GM12874 (cell line): Measurements from ENCODE around the gene ELAPOR1.

Experiments
- CTCF ChIP-seq: IDR thresholded peaks from 2 replicates; pipeline ENCODE4 v1.5.1; 2011; ENCODE audit warnings: low read depth, mild to moderate bottlenecking, control low read depth, low read length, moderate library complexity; ENCODE audit not compliant: insufficient read depth

ELAPOR1 gene

GRCh38 chr1:109140392-109140791 is 26.5 kb downstream of the ELAPOR1 start:
- TF ChIP-seq CTCF, result no peak

GRCh38 chr1:109142260-109142659 is 28.3 kb downstream of the ELAPOR1 start:
- no peak for TF ChIP-seq CTCF

- TF ChIP-seq CTCF, result no peak
These were observed 35.2 kb downstream of the ELAPOR1 start for GRCh38 chr1:109148987-109149561.

- no peak for TF ChIP-seq CTCF
These were observed 36.1 kb downstream of the ELAPOR1 start for GRCh38 chr1:109149874-109150601.

- TF ChIP-seq CTCF, result no peak
These were observed 37.5 kb downstream of the ELAPOR1 start for GRCh38 chr1:109151146-109151990.

- TF ChIP-seq CTCF, result no peak
These were observed 38.3 kb downstream of the ELAPOR1 start for GRCh38 chr1:109152196-109152595.

- TF ChIP-seq CTCF, result no peak
These were observed 43.0 kb downstream of the ELAPOR1 start for GRCh38 chr1:109156916-109157385.
